CD4-positive, CD25-positive, alpha-beta regulatory T cell (primary cell): ENCODE results near the gene LMX1B. TPM values are rescaled to one million over a fixed set of nuclear protein-coding genes. Genes with fewer than 3 reads are reported as not detected.

Source experiments
- ATAC-seq, 2 donors: fragments of 150-1000 bp; cut with Tn5 transposase; one replicate each; pipeline ENCODE4 v1.10.0; 2021; ENCODE audit warnings: low read depth in 2 of 2, moderate number of reproducible peaks in 2 of 2, moderate library complexity in 1 of 2
- DNase-seq, 3 donors: peaks; one replicate each; pipeline versions ENCODE4 v3.0.0 to v3.0.0-alpha.2; 2012 to 2022; ENCODE audit warnings: mixed read lengths in 1 of 3
- H3K27ac ChIP-seq: one replicate; pipeline ENCODE4 v1.7.0; 2013; ENCODE audit warnings: mild to moderate bottlenecking, low read length; ENCODE audit not compliant: insufficient read depth, poor library complexity, severe bottlenecking
- H3K27me3 ChIP-seq: one replicate; pipeline ENCODE4 v1.7.0; 2013; ENCODE audit warnings: low read length; ENCODE audit not compliant: control insufficient read depth, insufficient read depth
- H3K36me3 ChIP-seq: one replicate; pipeline ENCODE4 v1.7.0; 2013; ENCODE audit warnings: mild to moderate bottlenecking, low read length, moderate library complexity; ENCODE audit not compliant: control insufficient read depth, insufficient read depth
- H3K4me1 ChIP-seq: 2 replicates; pipeline ENCODE4 v1.7.0; 2013; ENCODE audit warnings: mild to moderate bottlenecking, low read length; ENCODE audit not compliant: insufficient read depth, control insufficient read depth, poor library complexity, severe bottlenecking
- H3K4me3 ChIP-seq: one replicate; pipeline ENCODE4 v1.7.0; 2013; ENCODE audit warnings: low read depth, mild to moderate bottlenecking, low read length, moderate library complexity
- H3K9me3 ChIP-seq, 2 experiments: 1 replicate in 1 of 2; 2 replicates in 1 of 2; pipeline ENCODE4 v1.7.0; 2013; ENCODE audit warnings: low read length in 2 of 2, mild to moderate bottlenecking in 1 of 2, moderate library complexity in 1 of 2; ENCODE audit not compliant: control insufficient read depth in 2 of 2
- H3K27ac Mint-ChIP-seq, 3 donors: one replicate each; pipeline ENCODE4 v1.8.0; 2020 to 2022; ENCODE audit warnings: mild to moderate bottlenecking in 3 of 3, mixed read lengths in 3 of 3, moderate library complexity in 2 of 3
- H3K27me3 Mint-ChIP-seq: one replicate; pipeline ENCODE4 v1.8.0; 2022; ENCODE audit warnings: mild to moderate bottlenecking, mixed read lengths
- H3K36me3 Mint-ChIP-seq: one replicate; pipeline ENCODE4 v1.8.0; 2020; ENCODE audit warnings: mixed read lengths
- H3K4me1 Mint-ChIP-seq, 4 donors: one replicate each; pipeline ENCODE4 v1.8.0; 2020 to 2022; ENCODE audit warnings: mixed read lengths in 4 of 4, mild to moderate bottlenecking in 1 of 4
- H3K4me3 Mint-ChIP-seq, 4 donors: one replicate each; pipeline ENCODE4 v1.8.0; 2020 to 2022; ENCODE audit warnings: mild to moderate bottlenecking in 4 of 4, mixed read lengths in 4 of 4, moderate library complexity in 3 of 4
- H3K9me3 Mint-ChIP-seq, 7 donors: one replicate each; pipeline ENCODE4 v1.8.0; 2020 to 2022; ENCODE audit warnings: mixed read lengths in 7 of 7, mild to moderate bottlenecking in 3 of 7, moderate library complexity in 2 of 7
- polyA plus RNA-seq, 4 donors: library from polyadenylated mRNA; unstranded; fragments of 300-500 nt; fragmentation: Illumina TruSeq; gene quantifications; one replicate each; pipeline ENCODE4 v1.2.3, GENCODE V29; 2021
- total RNA-seq: library from RNA; stranded (reverse); gene quantifications from one replicate; pipeline ENCODE4 v1.2.3, GENCODE V29; 2022

LMX1B gene
- total and polyA plus RNA-seq, 5 donors from 2014 or later = not detected

- H3K4me3 Mint-ChIP-seq = no peak overlapping the region
- no peak for DNase-seq
- Histone ChIP-seq H3K27ac (no peak overlapping the region), H3K9me3 (no peaks in the 10 kb centered on the region), H3K4me1 (no peaks in the 10 kb centered on the region), H3K27me3 (peaks cover 2% of the 10 kb centered on the region), H3K4me3 (no peak overlapping the region), H3K36me3 (no peaks in the 10 kb centered on the region)
- no peak overlapping the region for H3K27ac Mint-ChIP-seq
- ATAC-seq = no peak
- peaks cover 19% of the 10 kb centered on the region for H3K27me3 Mint-ChIP-seq
- no peaks in the 10 kb centered on the region for H3K4me1 Mint-ChIP-seq
- no peaks in the 10 kb centered on the region for H3K36me3 Mint-ChIP-seq
- H3K9me3 Mint-ChIP-seq = no peaks in the 10 kb centered on the region
These were observed 48.0 kb downstream of the LMX1B start for GRCh38 chr9:126661521-126662251.

- H3K27me3 Mint-ChIP-seq = peaks cover 14% of the 10 kb centered on the region
- peaks cover 2% of the 10 kb centered on the region for H3K27me3 ChIP-seq
- H3K4me1 ChIP-seq = no peaks in the 10 kb centered on the region
- H3K27ac Mint-ChIP-seq = no peak overlapping the region
- ATAC-seq = no peak
- H3K9me3 ChIP-seq = no peaks in the 10 kb centered on the region
- no peaks in the 10 kb centered on the region for H3K4me1 Mint-ChIP-seq
- peaks cover 0 to 3% (median 0%) of the 10 kb centered on the region in 7 donors for H3K9me3 Mint-ChIP-seq
- H3K36me3 ChIP-seq = no peaks in the 10 kb centered on the region
- no peaks in the 10 kb centered on the region for H3K36me3 Mint-ChIP-seq
- DNase-seq = no peak
- H3K4me3 Mint-ChIP-seq = no peak overlapping the region
- no peak overlapping the region for H3K27ac ChIP-seq
- H3K4me3 ChIP-seq = no peak overlapping the region
These were observed 49.9 kb downstream of the LMX1B start for GRCh38 chr9:126663661-126664072.

GRCh38 chr9:126664900-126665643, 51.3 kb downstream of the LMX1B start:
- no peak overlapping the region for H3K4me3 ChIP-seq
- no peaks in the 10 kb centered on the region for H3K9me3 ChIP-seq
- peaks cover 0 to 3% (median 0%) of the 10 kb centered on the region in 7 donors for H3K9me3 Mint-ChIP-seq
- H3K36me3 ChIP-seq = no peaks in the 10 kb centered on the region
- peaks cover 3% of the 10 kb centered on the region for H3K27me3 ChIP-seq
- H3K4me1 ChIP-seq = no peaks in the 10 kb centered on the region
- no peak overlapping the region for H3K27ac Mint-ChIP-seq
- no peaks in the 10 kb centered on the region for H3K4me1 Mint-ChIP-seq
- H3K27me3 Mint-ChIP-seq = peaks cover 14% of the 10 kb centered on the region
- H3K4me3 Mint-ChIP-seq = no peak overlapping the region
- no peak overlapping the region for H3K27ac ChIP-seq
- H3K36me3 Mint-ChIP-seq = no peaks in the 10 kb centered on the region
- ATAC-seq (no peak), DNase-seq (no peak)

- H3K27ac Mint-ChIP-seq = no peak overlapping the region
- Histone ChIP-seq H3K9me3 (no peaks in the 10 kb centered on the region), H3K27ac (no peak overlapping the region), H3K4me3 (no peak overlapping the region), H3K27me3 (peaks cover 8% of the 10 kb centered on the region), H3K4me1 (no peaks in the 10 kb centered on the region), H3K36me3 (no peaks in the 10 kb centered on the region)
- no peak for DNase-seq
- no peak overlapping the region for H3K4me3 Mint-ChIP-seq
- H3K36me3 Mint-ChIP-seq = no peaks in the 10 kb centered on the region
- no peak for ATAC-seq
- H3K9me3 Mint-ChIP-seq = peaks cover 0 to 3% (median 0%) of the 10 kb centered on the region in 7 donors
- H3K27me3 Mint-ChIP-seq = peaks cover 11% of the 10 kb centered on the region
- no peaks in the 10 kb centered on the region for H3K4me1 Mint-ChIP-seq
These were observed 51.9 kb downstream of the LMX1B start for GRCh38 chr9:126665644-126666035.

GRCh38 chr9:126666155-126666803, 52.6 kb downstream of the LMX1B start:
- Histone ChIP-seq H3K4me1 (no peaks in the 10 kb centered on the region), H3K36me3 (no peaks in the 10 kb centered on the region), H3K27ac (no peak overlapping the region), H3K9me3 (no peaks in the 10 kb centered on the region), H3K4me3 (no peak overlapping the region), H3K27me3 (peaks cover 9% of the 10 kb centered on the region)
- DNase-seq (no peak), ATAC-seq (no peak)
- H3K4me1 Mint-ChIP-seq = no peaks in the 10 kb centered on the region
- peaks cover 9% of the 10 kb centered on the region for H3K27me3 Mint-ChIP-seq
- H3K9me3 Mint-ChIP-seq = peaks cover 0 to 3% (median 0%) of the 10 kb centered on the region in 7 donors
- no peaks in the 10 kb centered on the region for H3K36me3 Mint-ChIP-seq
- H3K27ac Mint-ChIP-seq = no peak overlapping the region
- no peak overlapping the region for H3K4me3 Mint-ChIP-seq

- Histone ChIP-seq H3K4me3 (no peak overlapping the region), H3K27ac (no peak overlapping the region), H3K27me3 (peaks cover 9% of the 10 kb centered on the region), H3K36me3 (no peaks in the 10 kb centered on the region), H3K4me1 (no peaks in the 10 kb centered on the region), H3K9me3 (no peaks in the 10 kb centered on the region)
- DNase-seq (no peak), ATAC-seq (no peak)
- no peak overlapping the region for H3K27ac Mint-ChIP-seq
- peaks cover 0 to 3% (median 0%) of the 10 kb centered on the region in 7 donors for H3K9me3 Mint-ChIP-seq
- H3K27me3 Mint-ChIP-seq = peaks cover 15% of the 10 kb centered on the region
- no peaks in the 10 kb centered on the region for H3K4me1 Mint-ChIP-seq
- no peak overlapping the region for H3K4me3 Mint-ChIP-seq
- no peaks in the 10 kb centered on the region for H3K36me3 Mint-ChIP-seq
These were observed 53.7 kb downstream of the LMX1B start for GRCh38 chr9:126667190-126668055.

GRCh38 chr9:126668058-126668457, 54.3 kb downstream of the LMX1B start:
- Histone ChIP-seq H3K4me1 (no peaks in the 10 kb centered on the region), H3K36me3 (no peaks in the 10 kb centered on the region), H3K27me3 (peaks cover 9% of the 10 kb centered on the region), H3K4me3 (no peak overlapping the region), H3K9me3 (no peaks in the 10 kb centered on the region), H3K27ac (no peak overlapping the region)
- no peaks in the 10 kb centered on the region for H3K36me3 Mint-ChIP-seq
- H3K4me3 Mint-ChIP-seq = no peak overlapping the region
- ATAC-seq (no peak), DNase-seq (no peak)
- H3K27ac Mint-ChIP-seq = no peak overlapping the region
- no peaks in the 10 kb centered on the region for H3K4me1 Mint-ChIP-seq
- peaks cover 22% of the 10 kb centered on the region for H3K27me3 Mint-ChIP-seq
- H3K9me3 Mint-ChIP-seq = peaks cover 0 to 3% (median 0%) of the 10 kb centered on the region in 7 donors
